HG03097 (cell line): ENCODE results near the gene KIFC3.
"Not testable (repeated sequence)": the region's sequence is repeated elsewhere in the genome, so short reads cannot be mapped to it uniquely, and the experiment has no call there.

ENCODE experiments used
- ATAC-seq: cut with Tn5 transposase; IDR thresholded peaks from one replicate; pipeline ENCODE4 v1.9.1; 2021; ENCODE audit not compliant: unreplicated experiment, low FRiP score

KIFC3 gene

DNA sequence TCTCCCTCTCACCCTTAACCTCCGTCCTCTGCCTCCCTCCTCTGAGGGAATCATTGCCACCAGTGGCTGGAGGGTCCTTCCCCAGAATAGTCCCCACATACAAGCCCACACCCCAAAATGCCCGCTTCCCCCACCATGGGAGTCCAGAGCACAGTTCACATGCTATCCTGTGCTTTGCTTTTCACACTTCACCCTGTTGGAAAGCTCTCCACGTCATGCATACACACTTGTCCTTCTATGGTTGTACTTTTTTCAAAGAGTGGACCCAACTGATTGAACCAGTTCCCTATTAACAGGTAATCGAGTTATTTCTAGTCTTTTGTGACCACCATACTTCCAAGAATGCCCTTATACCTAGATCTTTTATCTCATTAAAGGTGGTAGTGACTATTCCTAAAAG, 23.8 kb upstream of the KIFC3 start:
- no peak for ATAC-seq

DNA sequence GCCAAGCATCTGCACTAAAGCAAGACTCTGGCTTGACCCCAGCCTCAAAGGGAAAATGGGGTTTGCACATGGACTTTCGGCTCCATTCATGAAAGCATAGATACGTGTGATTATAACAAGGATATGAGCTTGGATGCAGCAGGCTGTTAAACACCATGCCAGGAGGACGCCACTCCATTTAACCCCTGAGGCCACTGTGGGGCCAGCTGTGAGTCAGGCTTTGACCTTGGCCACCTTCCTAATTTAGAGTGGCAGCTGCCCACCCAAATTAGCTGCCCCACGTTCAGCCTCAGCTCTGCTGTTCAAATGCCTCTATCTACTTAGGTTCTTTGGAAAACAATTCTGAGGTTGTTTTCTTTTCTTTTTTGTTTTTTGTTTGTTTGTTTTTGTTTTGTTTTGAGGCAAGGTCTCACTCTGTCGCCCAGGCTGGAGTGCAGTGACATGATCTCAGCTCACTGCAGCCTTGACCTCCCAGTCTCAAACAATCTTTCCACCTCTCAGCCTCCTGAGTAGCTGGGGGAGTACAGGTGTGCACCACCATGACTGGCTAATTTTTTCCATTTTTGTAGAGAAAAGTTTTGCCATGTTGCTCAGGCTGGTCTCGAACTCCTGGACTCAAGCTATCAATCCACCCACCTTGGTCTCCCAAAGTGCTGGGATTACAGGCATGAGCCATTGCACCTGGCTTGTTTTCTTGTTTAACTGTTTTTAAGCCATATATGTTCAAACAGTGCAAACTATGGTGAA, 23.2 kb upstream of the KIFC3 start:
- ATAC-seq: no peak

DNA sequence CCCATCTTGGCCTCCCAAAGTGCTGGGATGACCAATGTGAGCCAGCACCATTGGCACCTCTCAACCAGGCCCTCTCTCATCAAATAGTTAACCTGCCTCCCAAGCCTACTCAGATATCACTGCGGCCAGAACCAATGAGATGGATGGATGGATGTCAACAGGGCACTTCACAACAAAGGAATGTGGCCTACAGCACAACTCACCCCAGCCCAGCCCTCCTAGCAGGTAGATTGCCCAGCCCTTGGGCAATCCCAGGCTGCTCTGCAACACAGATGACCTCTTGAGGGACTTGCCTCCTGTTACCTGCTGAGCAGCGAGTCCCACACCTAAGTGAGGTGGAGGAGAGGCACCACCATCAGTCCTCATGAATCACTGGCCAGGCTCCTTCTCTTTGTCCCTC, 22.6 kb upstream of the KIFC3 start:
- no peak for ATAC-seq

DNA sequence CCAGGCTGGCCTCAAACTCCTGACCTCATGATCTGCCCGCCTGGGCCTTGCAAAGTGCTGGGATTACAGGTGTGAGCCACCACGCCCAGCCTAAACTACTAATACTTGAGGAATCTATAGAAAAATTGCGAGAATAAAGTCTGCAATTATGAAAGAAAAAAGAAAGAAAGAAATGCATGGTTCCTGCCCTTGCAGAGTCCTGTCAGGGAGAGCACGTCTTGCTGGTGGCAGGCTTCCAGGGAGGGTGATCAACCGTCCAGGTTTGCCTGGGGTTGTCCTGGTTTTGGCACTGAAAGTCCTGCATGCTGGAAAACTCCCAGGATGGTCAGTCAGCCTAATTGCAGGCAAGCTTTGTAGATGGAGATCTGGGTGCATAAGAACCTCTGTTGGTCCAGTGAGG, 21.5 kb upstream of the KIFC3 start:
- ATAC-seq: no peak

DNA sequence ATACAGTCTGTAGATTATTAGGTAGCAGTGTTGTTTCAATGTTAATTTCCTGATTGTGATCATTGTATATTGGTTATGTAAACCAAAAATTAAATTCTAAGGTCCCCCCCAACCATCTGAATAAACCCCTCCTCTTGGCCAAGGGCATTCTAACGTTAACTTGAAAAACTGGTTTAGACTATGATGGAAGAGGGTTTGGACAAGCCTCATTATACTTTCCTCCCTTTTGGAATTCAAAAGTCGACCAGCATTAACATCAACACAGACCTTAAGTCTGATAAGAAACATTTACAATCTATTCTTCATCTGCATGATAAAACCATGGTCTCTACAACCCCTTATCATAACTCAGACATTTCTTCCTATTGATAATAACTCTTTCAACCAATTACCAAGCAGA, 20.6 kb upstream of the KIFC3 start:
- no peak for ATAC-seq

DNA sequence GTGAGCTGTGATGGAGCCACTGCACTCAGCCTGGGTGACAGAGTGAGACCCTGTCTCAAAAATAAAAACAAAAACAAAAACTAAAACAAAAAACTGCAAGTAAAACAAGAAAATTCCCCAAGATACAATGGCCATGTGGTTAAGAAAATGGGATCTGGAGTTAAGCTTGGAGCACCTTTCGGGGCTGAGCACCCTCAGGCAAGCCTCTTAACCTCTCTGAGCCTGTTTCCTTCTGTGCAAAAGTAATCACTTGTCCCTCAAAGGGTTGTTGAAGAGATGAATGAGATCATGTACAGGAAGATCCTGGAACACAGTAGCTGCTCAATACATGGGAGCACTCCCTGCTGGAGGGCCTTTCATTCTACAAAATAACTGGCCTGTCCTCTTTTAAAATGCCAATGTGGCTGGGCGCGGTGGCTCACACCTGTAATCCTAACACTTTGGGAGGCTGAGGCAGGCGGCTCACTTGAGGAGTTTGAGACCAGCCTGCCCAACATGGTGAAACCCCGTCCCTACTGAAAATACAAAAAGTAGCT, 19.8 kb upstream of the KIFC3 start:
- no peak for ATAC-seq

DNA sequence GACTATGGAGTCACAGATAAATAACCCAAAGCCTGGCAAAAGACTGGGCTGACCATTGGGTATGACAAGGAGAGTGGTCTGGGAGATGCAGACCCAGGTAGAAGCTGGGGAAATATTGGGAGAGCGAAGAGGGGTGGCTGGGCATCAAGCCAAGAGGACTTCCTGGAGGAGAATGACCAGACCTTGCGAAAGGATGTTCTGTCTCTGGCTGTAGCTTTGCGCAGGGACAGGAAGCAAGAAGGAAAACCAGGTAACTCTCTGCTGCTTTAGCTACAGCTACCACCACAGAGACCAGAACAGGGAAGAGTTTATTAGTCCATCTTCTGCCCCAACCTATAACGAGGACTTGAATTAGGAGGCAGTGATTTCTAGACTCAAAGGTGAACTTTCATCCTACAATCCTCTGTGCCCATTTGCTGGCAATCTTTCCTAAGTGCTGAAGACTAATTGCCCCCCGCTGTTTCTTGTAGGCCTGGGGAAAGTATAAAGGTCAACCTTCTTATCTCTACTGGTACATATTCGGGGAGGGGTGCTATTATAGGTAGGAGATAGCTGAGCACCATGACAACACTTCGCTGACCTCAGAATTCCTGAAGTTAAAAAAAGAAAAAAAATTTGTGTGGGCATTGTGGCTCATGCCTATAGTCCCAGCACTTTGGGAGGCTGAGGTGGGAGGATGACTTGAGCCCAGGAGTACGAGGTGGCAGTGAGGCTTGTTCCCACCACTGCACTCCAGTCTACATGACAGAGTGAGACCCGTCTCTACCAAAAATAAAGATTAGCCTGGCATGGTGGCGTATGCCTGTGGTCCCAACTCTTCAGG, 19.1 kb upstream of the KIFC3 start:
- no peak for ATAC-seq

DNA sequence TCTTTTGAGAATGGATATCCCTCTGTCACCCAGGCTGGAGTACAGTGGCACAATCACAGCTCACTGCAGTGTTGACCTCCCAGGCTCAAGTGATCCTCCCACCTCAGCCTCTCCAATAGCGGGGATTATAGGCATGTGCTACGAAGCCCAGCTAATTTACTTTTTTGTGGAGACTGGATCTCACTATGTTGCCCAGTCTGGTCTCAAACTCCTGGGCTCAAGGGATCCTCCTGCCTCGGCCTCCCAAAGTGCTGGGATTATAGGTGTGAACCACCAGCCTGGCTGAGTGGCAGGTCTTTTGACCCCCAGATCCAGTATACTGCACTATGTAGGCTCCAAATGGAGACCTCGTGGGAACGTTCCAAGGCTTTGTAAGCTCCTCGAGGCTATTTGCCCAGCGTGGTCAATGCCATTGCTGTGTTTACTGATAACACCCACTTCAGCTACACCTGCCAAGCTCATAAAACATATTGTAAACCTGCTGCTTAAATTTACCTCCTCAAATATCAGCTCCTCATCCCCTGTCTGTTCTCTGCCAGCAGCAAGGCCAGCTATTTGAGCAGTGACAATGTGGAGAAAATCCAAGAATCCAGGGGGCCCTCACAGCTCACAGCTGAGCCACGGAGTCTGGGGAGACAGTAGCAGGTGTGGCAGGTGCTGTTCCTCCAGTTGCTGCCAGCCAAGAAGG, 16.2 kb upstream of the KIFC3 start:
- ATAC-seq: no peak

DNA sequence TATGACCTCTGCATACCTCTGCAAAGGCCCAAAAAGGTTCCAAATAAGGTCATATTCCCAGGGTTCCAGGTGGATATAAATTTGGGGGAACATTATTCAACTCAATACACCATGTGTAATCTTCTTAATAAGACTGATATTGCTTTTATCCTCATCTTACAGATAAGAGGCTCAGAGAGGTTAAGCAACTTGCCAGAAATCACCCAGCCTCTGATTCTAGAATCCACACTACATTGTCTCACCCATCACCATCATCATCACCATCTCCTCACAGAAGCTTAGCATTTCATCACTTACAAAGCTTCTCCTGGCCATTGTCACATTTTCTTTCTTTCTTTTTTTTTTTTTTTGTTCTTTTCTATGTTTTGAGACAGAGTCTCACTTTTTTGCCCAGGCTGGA, 15.4 kb upstream of the KIFC3 start:
- ATAC-seq: no peak

DNA sequence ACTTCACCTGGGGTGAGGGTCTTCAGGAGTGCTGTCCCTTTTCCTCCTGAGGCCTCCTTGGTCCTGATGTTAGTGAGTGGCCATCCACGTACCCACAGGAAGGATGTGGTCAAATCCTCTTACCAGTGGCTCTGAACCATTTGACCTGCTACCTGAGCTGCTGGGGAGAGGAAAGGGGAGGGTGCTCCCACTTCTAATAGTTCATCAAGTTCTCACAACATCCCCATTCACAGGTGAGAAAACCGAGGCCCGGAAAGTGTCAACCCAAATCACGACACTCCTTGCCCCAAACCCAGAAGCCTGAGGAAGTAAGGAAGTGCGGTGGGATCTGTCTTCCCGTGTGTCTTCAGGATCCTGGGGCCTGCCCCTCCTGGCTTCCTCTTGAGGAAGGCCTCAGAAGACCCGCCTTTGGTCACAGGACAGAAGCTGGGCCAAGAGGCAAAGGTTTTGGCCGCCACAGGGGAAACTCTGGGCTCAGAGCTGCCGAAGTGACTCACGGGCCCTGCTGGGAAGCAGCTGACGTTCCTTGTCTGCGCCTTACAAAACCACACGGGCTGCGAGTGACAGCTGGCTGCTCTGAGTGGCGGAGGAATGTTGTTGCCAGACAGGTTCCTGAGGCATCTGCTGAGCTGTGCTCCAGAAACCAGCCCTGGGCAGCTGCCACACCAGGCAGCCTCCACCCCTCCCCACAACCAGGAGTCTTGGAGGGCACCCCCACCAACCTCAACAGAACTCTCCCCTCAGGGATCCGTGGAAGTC, 13.9 kb upstream of the KIFC3 start:
- no peak for ATAC-seq

DNA sequence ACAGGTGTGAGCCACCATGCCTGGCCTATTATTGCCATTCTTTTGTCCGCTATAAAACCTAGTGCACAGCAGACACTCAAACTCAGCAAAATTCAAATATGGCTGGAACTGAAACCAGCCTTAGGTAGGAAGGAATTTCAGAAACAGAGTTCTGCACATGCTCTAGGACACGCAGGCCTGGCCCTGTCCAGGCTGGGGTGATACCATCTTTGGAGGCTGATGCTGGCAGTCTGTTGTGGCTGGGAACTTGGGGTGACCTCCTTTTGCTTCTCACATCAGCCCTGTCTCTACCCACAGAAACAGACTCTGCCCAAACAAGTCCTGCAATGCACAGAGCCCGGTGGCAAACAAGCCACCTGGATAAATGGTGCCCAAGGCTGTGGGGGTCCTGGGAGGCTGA, 12.6 kb upstream of the KIFC3 start:
- ATAC-seq: no peak

DNA sequence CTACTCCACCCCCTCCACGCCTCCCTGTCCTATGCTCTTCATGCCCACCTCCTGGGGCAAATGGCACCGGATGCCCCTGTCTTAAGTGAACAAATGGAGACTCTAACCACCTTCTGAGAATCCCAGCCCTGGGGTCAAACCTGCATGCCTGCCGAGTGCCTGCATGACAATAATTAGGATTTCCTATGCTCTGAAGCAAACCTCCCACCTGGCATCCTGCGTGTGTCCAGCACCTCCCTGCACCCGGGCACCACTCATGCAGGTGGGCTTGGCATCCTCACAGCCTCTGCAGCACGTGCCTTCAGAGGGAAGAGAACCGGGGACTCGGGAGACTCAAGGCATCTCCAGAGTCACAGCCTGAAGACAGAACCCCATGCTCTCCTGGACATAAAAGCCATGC, 11.2 kb upstream of the KIFC3 start:
- ATAC-seq: no peak

DNA sequence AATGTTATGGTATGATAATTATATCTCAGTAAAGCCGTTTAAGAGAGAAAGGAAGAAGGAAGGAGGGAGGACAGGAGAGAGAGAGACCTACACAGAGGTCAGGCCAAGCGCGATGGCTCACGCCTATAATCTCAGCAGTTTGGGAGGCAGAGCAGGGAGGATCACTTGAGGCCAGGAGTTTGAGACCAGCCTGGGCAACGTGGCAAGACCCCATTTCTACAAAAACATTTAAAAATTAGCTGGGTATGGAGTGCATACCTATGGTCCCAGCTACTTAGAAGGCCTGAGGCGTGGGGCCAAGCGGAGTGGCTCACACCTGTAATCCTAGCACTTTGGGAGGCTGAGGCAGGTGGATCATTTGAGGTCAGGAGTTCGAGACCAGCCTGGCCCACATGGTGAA, 9.0 kb upstream of the KIFC3 start:
- ATAC-seq: not testable (repeated sequence)

DNA sequence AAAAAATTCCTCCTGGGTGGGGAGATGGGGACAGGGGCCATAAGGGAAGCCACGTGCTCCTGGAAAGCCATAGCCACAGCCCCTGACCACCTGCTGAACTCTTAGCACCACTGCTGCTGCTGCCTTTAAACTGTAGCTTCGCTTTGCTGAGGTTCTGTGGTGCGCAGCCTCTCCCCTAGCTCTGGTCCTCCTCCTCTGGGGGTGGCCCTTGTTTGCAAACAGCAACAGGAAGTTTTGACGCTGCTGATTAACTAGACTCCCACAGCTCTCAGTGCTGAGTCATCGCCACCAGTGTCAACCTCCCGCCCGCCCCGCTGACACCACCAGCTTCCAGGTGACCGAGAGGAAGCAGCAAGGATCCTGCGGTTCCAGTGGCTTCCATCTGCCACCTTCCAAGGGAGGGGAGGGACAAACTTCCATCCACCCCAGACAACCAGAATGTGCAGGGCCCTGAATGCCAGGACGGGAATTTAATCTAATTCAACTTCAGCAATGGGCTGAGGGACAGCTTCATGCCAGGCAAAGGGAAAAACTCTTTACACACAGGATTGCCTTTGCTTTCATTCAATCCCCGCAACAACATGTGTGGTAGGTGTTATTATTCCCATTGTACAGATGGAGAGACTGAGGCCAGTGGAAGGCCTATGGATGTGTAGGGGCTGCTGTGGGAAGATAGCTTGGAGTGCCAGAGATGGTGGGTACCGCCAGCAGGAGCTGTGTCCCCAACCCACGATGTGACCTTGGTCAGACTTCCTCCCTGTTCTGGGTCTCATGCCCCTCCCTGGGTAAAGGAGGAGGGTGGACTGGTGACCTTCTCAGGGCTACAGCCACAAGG, 8.1 kb upstream of the KIFC3 start:
- peak; percentile 93 for ATAC-seq

DNA sequence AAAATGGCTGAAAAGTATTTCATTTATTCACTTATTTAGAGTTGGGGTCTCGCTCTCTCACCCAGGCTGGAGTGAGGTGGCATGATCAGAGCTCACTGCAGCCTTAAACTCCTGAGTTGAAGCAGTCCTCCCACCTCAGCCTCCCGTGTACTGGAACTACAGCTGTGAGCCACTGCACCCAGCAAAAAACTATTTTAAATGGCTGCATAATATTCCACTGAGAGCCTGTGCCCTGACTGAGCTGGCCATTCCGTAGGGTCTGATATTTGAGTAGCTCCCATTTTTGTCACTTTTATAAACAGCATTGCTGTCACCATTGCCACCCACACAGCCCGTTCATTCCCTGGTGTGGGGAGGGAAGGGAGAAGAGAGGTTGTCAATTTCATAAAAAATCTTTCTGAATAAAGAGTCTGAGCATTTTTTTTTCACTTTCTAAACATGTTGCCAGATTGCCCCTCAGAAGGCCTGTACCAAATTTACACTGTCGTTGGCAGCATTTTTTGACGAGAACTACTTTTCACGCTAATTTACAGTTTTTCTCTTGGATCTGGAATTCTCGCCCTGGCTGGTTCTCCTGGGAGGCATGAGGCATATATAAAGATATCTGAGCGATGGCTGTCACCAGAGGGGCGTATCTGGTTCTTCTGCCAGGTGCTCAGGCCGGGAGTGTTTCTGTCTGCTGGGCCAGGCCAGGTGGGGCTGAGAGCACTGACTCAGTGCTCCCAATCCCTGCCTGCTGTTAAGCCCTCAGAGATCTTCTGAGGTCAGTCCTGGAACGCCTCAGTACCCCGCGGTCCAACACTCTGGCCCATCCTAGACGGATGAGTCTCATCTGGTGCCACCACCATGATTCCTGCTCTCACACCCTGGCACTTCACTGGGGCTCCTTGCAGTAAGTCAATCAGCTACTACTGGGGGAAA, 7.2 kb upstream of the KIFC3 start:
- peak; percentile 5 for ATAC-seq

DNA sequence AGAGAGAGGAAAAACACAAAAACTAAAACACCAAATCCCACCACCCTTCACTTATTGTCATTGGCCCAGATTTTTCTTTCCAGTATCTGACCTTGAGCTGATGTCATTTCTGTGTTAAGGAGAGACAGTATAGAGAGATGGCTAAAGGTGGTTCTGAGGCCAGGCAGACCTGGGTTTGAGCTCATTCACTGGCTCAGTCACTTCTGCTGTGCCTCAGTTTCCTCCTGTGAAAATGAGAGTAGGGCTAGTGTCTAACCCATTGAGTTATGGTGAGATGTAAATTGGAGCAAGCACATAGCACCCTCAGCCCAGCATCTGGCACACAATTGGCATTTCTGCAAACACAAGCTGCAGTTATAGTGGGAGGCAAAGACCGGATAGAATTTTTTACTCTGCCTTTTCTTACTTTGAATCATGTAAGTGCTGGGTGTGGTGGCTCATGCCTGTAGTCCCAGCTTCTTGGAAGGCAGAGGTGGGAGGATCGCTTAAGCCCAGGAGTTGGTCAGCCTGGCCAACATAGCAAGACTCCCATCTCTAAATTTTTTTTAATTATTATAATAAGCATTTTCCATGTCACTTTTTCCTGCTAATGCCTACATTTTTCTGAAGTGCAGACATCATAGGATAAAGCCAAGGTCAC, 6.4 kb upstream of the KIFC3 start:
- ATAC-seq: no peak

DNA sequence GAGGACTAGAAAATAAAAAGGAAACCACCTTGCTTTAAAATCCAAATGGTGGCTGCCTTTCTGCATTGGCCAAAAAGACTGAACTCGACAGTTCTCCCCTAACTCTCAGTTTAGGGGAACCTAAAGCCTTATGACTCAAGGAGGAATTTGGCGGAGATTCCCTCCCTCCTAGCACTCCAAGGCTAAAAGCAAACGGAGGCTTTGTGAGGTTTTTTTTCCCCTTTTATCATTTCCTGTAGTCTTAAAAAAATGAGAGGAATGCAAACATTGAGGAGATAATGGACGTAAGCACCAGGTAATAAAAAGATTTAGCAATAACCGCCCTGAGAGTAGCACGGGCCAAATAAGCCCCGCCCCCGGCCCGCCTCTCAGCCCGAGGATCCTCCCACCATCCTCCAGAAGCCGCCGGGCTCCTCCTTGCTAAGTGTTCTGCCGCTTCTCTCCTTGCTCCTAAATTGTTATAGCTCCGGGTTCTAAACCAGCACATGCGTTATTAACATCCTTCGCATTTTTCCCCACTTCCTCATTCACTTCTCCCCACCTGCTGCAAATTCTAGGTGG, 5.8 kb upstream of the KIFC3 start:
- no peak for ATAC-seq
